Limb (tissue), 2 donors: ENCODE results near the gene TAF11.
"Not testable (repeated sequence)": the region's sequence is repeated elsewhere in the genome, so short reads cannot be mapped to it uniquely, and the experiment has no call there.

ENCODE experiments used
- DNase-seq, 2 donors: peaks; one replicate each; pipeline ENCODE4 v3.0.0-alpha.2; 2016; ENCODE audit errors: extremely low spot score in 2 of 2

TAF11 gene, protein sequence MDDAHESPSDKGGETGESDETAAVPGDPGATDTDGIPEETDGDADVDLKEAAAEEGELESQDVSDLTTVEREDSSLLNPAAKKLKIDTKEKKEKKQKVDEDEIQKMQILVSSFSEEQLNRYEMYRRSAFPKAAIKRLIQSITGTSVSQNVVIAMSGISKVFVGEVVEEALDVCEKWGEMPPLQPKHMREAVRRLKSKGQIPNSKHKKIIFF

GRCh38 chr6:34887753-34888513 is at the start of gene TAF11:
Gene TAF11 (minus strand): TSS chr6:34888042. CDS start chr6:34887957, 85 bp downstream.
- peak; percentile 94 to 96 for DNase-seq

DNA sequence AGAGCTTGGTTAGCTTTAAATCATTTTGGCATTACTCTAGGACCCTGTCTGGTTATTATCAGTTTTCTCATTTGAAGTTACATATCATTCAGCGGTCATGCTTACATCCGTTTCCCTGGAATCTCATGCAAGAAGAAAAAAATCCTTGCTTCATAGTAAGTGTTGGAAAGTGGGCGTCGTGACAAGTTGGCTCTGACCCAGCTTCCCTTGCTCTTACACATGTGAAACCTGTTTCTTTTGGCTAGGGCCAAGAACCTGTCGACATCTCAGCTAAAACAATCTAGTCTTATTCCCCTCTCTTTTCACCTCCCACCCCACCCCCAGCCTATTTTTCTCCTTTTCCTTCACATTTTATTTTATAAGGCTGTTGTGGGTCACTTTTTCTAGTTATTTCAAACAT is 46.7 kb upstream of the TAF11 start:
- peak; percentile 65 to 87 for DNase-seq

- DNase-seq = not testable (repeated sequence)
Observed at GRCh38 chr6:34932202-34932601, 44.4 kb upstream of the TAF11 start.

- DNase-seq = no peak
Observed at GRCh38 chr6:34930221-34930620, 42.4 kb upstream of the TAF11 start.

GRCh38 chr6:34929241-34929978 is 41.6 kb upstream of the TAF11 start:
- no peak for DNase-seq

DNA sequence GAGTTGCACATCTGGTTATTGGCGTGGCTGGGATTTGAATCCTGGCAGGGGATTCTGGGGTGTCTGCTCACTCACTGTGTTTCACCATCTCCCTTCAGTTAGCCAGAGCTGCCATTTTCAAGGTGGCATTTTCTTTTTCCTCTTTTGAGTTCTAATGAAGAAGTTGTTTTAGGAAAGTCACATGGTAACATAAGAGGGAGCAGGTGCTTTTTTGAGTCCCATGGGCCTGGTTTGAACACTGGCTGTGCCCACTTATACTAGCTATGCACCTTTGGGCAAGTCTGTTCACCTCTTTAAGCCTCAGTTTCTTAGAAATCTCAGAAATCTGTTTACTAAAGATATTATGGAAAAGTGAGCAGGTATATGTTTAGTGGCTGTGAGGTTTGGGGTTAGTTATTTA is 40.9 kb upstream of the TAF11 start:
- no peak for DNase-seq

DNA sequence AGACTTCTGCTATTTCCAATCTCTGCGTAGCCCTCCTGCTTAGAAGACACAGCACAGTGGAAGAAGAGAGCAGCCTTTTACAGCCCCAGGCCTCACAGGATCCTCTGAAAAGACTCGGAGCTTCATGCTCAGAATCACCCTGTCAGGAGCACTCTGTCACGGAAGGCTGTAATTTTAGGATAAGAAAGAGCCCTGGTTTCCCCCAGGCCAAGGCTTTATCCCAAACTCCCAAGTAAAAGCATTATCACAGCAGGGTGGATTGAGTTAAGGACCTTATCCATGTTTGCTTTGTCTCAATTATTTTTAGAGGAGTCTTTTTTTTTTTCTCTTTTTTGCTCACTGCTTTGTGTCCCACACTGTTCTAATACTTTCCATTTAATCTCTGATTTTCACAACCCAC is 40.4 kb upstream of the TAF11 start:
- no peak for DNase-seq

DNA sequence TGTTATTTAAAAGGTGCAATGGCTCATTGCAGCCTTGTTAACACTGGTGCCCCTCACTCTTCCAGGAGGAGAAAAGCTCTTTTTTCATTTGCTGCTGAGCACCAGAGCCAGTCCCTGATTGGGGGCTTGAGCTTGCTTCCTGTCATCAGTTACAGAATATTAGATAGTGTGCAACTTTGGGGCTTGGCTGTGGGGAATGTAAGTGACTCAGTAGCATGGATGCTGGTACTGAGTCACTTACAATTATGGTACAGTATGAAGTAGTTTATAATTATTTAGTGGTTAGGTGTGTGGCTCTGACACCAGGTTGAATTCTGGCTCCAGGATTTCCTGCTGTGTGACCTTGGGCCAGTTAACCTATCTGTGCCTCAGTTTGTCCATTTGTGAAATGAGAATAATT is 38.8 kb upstream of the TAF11 start:
- no peak for DNase-seq

DNA sequence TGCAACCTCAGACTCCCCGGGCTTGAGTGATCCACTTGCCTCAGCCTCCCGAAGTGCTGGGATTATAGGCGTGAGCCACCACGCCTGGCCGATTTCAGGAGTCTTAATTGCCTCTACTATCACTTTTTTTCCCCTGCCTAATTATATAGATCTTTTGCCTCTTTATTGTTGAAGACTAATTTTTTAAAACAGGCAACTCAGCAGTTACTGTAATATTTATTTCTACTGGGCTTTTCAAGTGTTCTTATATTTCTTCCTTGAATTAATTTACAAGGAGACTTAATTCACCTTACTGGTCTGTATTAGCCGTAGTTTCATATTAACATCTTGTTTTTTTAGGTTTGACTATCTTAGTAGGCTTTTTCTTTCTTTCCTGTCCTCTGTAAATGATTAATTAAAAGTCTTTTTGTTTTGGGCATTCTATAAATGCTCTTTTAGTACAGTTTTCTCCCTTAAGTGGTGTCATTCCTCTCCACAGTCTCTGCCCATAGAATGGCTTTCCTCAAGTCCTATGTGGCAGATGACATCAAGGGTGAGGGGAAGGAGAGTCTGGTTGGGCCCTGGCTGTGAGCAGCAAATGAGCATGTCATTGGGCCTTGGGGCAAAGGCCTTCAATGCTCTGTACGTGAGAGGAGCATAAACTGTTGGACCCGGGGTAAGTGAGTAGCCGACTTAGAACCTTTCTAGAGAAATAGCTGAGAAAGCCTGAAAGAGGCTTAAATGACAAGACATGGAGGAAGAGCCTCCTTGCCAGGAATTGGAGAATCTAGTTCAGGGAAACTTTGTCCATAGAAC is 37.2 kb upstream of the TAF11 start:
- DNase-seq = no peak

GRCh38 chr6:34922177-34922663 is 34.4 kb upstream of the TAF11 start:
- DNase-seq = no peak

GRCh38 chr6:34920097-34920496 is 32.3 kb upstream of the TAF11 start:
- DNase-seq = no peak

GRCh38 chr6:34919651-34920050 is 31.8 kb upstream of the TAF11 start:
- DNase-seq = no peak

GRCh38 chr6:34917626-34918285 is 29.9 kb upstream of the TAF11 start:
- DNase-seq = no peak

DNA sequence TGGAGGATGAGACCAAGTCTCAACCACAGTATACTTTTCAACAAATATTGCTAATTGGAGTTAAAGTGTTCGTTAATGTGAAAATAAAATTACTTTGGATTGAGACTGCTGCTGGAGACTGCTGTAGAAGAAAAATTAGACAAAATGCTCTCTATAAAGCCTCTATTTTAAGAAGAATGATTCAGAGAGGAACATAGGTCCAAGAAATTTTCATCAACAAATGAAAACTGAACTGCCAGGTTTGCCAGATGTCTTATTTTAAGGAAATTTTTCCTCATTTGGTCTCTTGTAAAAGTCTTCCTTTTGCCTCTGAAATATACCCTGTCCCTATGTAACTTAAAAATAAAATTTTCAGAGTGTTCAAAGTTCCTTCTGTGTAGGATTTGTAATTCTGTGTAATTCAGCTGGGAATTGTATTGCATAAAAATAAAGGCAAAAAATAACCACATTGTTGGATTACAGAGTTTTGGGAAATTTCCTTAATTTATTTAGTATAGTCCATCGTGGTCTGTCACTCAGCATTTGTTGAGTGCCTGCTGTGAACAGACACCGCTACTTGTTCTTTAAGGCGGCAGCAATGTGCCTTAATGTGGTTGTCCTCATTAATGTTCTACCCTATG is 28.6 kb upstream of the TAF11 start:
- DNase-seq = no peak

DNA sequence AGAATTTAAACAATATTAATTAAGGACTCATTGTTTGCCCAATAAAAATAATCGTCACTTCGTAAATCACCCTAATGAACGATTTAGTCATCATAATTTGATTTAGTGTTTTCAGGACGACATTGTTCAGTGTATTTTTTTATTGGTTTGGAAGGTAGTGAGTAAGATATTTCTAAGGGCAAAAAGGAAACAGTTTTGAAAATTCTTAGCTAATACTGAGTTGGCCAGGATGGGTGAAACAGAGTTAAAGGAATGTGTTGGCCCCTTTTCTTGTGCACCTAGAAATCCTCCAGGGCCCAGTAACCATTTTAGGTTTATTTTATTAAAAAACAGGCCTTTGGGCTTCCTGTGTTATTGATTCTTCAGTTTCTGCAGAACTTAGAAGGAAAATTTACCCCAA is 26.5 kb upstream of the TAF11 start:
- DNase-seq = no peak

DNA sequence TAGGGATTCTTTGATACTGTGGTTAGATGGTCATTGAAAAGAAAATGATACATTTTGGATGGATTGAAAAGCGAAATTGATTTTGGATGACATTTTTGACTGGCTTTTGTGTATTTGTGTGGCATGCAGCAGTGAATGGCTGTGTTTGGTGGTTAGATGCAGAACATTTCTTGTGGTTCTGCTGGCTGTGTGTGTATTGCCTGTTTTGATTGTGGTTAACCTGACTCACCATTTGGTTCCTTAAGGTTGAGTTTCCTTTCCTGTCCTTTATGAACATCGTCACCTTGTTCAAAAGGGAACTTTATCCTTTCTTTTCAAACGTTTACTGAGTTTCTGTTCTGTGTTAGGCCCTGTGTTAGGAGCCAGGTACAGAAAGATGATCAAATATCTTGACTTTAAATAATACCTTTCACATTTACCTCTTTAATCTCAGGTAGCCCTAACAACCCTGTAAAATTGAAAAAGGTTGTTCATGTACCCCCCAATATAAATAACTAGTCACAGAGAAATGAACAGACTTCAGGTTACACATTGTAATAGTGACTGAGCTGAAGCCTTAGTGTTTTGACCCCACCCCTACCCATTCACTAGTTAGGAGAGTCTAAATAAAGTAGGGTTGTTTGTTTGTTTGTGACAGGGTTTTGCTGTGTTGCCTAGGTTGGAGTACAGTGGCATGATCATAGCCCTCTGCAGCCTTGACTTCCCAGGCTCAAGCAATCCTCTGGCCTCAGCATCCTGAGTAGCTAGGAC is 25.0 kb upstream of the TAF11 start:
- no peak for DNase-seq

GRCh38 chr6:34911822-34912221 is 24.0 kb upstream of the TAF11 start:
- no peak for DNase-seq

- DNase-seq = no peak
Observed at GRCh38 chr6:34909320-34909883, 21.6 kb upstream of the TAF11 start.

GRCh38 chr6:34908194-34908593 is 20.4 kb upstream of the TAF11 start:
- DNase-seq = no peak
